NCI-H524 (cell line): ENCODE data around the gene TSR2.

Experiments
- DNase-seq, 2 experiments: peaks; one replicate each; lab custom pipeline; 2025; lab: John Stamatoyannopoulos, UW

TSR2 gene, protein sequence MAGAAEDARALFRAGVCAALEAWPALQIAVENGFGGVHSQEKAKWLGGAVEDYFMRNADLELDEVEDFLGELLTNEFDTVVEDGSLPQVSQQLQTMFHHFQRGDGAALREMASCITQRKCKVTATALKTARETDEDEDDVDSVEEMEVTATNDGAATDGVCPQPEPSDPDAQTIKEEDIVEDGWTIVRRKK

DNA sequence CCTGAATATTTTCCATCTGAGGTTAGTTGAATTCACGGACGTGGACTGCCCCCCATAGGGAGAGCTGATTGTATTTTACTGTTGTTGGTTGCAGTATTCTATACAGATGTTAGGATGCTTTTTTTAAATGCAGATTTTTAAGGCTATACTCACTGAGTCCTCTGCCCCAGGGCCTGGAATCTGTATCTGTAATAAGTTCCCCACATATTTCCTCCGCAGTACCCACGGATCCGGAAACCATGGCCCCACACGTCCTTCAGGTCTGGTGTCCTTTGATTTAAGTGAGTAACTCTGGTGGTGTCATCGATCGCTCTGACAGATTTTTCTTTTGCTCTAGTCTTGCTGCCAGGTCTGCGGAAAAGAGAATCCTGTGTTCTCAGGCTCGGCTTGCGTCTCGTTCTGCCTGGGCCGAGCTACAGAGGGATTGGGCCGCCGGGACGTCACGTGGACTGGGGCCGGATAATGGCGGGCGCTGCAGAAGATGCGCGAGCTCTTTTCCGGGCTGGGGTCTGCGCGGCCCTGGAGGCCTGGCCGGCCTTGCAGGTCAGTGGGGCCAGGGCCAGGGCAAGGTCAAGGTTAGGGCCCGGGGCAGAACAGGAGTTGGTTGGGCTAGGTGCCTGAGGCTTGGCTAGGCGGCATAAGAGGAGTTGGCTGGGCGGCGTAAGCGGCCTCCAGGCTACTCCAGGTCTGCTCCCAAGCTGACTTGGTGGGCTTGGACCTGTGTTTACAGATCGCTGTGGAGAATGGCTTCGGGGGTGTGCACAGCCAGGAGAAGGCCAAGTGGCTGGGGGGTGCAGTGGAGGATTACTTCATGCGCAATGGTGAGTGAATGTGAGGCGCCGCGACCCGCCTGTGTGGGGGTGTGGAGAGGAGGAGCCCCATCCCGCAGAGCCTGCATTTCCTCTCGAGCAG is at the start of gene TSR2:
Gene TSR2 (plus strand): TSS at position 445 of the 912 bp plus-strand sequence. CDS start 18 bp downstream, at position 463.
- DNase-seq, result peak; percentile 84 to 93

DNA sequence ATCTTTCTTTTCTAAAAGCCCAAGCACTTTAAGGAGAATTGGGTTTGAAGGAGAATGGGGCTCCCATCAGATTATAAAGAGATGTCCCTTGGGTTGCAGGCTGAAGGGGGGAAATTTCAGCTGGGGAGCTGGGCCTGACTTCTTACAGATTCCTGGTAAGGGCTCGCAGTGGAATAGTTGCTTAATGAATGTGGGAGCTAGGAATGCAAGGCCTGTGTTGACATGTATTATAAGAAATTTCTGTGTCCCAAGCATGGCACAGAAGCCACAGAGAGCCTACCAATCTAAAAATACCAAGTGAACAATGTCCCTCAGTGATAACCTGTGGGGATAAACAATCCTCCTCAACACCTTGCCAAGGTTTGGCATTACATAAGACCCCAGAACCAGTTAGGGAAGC is 43.1 kb upstream of the TSR2 start:
- DNase-seq, result no peak

DNA sequence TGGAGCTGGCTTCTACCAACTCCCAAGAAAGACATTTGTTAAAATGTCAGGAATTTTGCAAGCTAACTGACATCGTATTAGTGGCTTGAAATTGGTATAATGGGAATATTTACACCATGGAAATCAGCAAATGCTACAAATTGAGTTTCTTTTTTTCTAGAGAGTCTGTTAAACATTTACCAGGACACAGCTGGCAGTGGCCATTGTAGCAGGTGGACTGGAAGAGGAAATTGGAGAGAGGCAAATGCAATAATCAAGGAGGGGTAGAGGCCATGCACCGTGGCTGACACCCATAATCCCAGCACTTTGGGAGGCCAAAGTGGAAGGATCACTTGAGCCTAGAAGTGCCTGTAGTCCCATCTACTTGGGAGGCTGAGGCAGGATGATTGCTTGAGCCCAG is 32.9 kb upstream of the TSR2 start:
- no peak for DNase-seq

DNA sequence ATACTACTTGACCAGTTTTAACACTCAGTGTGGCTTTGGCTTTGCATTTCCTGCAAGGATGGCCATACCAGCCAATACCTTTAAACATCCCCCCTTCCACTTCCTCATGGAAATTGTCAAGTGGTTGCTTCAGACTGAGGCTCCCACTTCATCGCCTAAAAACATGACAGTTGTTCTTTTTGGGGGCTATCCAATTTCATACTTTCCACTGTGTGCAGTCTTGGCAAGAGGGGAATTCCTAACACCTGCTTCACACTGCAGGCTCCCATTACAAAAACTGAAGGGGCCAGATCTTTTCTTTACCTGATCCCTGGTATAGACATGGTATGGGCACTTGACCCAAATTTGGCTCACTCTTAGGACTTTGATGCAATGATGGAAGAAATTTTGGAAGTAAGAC is 28.5 kb upstream of the TSR2 start:
- DNase-seq, result peak in 1 of 2 experiments; percentile 77

DNA sequence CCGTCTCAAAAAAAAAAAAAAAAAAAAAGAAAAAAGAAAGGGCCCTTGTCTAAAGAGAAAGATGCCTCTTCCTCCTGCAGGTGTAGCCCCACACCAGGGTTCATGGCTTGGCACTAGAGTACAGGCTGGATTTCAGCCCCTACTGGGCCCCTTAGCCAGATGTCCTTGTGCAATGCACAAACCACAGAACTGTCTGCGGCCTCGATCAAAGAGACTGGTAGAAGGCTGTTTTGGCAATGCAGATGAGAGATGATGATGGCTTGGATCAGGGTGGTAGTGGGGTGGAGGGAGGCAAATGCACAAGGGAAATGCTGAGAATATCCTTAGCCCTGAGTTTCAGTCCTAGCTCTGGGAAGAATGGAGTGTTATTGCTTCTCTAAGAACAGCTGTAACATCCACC is 26.5 kb upstream of the TSR2 start:
- no peak for DNase-seq

DNA sequence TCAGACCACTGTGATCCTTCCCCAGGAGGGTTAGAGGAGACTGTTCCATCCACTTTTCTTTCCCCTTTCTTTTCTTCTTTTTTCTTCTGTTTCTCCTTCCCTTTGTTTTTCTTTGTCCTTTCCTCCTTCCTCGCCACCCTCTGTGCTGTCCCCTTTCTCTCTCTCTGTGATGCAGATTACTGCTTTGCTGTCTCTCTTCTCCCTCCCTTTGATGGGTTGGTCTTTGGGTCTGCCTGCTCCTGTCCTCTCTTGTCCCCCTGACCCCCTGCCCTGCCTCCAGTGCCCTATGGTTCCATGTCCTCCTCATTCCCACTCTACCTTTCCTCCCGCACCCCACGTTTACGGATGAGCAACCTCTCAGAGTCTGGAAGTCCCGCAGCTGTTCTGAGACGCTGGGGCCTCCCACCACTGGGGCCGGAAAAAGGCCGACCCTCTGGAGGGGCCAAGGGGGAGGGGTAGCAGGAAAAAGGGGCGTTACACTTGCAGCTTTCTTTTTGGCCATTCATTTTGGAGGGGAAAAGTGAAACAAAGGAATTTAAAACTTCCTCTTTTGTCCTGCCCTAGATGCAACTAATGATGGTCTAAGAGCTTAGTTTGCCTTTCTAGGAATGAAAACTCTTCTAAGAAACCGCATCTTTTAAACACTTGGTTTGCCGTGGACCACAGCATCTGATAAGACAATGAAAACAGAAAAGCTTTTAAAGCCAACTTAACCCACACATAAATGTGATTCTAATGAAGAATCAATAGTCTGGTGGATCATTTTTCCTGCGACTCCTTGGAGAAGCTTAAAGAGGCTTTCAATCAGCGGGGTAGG is 24.5 kb upstream of the TSR2 start:
- no peak for DNase-seq

DNA sequence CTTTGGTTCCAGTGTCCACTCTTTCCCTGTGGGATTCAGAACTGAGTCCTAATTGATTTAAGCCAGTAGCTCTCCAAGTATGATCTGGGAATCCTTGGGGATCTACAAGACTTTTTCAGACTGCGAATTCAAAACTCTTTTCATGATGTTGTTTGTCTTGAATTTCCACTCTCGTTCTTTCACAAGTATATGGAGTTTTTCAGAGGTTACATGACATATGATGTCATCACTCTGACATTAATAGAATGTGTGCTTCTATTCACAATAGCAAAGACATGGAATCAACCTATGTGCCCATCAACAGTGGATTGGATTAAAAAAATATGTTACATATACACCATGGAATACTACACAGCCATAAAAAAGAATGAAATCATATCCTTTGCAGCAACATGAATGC is 23.2 kb upstream of the TSR2 start:
- DNase-seq, result no peak

DNA sequence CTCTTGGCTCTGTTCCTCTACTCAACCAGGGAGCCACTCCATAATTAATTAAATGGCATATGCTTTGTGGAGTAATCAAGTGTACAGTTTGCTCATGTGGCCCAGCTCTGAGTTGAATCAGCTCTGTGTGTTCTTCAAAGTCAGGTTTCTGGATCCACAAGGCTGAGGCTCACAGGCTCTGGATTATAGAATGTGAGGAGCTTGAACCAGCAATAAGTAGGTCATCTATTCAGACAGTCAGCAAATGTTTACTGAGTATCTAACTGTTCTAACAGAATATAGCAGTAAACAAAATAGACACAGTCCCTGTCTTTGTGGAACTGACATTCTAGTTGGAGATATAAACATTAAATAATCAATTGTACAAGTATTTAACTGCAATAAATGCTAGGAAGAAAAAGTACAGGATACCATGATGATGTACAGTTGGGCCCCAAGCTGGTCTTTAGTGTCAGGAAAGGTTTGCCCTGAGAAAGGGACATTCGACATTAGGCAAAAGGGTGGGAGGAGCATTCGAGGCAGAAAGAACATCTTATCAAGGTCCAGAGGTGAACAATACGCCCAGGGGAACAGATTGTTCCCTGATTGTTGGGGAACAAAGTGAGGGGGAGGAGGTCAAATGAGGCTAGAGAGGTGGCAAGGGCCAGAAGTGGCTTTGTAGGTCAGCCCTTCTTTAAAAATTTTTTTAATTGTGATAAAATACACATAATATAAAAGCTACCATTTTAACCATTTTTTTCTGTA is 20.5 kb upstream of the TSR2 start:
- peak in 1 of 2 experiments; percentile 67 for DNase-seq

DNA sequence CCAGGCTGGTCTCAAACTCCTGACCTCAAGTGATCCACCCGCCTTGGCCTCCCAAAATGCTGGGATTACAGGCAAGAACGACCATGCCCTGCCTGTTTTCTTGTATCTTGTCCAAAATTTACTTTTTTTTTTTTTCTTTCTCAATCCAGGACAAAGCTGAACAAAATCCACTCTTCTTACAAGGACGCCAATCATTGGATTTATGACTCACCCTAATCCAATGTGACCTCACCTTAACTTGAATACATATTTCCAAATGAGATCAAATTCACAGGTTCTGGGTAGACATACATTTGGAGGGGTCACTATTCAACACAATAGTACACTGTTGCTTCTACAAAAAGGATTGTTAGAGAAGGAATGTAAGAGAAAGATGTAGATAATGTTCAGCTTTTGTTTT is 18.0 kb upstream of the TSR2 start:
- DNase-seq, result no peak

DNA sequence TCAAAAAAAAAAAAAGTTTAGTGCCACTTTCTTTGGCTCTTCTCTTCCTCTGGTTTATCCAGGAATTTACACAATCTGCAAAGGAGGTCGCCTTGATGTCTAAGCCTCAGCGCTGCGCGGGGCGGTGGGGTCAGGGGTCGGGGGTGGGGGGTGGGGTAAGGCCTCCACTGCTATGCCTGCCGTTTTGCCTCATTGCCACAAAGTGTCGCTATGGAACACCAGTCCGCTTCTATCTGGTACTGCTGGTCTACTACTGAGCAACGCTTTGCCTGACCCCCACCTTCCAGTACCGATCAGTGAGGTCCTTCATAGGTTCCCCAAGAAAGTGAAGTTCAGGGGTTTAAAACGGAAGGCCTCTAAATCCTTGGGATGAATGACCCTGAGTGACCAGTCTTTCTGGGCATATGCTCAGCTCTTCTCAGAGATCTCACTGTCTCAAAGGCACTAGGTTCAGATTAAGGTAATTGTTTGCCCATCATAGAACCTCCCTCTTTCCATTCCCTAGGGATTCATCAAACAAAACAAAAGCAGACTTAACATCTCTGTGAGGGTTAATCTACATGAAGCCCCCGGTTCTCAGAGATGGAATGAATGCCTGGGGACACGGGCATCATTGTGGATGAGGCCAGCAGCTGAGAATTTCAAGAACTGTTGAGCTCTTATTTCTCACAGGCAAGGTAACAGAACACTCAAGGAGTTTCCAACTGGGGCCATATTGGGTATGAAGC is 16.9 kb upstream of the TSR2 start:
- DNase-seq, result no peak

DNA sequence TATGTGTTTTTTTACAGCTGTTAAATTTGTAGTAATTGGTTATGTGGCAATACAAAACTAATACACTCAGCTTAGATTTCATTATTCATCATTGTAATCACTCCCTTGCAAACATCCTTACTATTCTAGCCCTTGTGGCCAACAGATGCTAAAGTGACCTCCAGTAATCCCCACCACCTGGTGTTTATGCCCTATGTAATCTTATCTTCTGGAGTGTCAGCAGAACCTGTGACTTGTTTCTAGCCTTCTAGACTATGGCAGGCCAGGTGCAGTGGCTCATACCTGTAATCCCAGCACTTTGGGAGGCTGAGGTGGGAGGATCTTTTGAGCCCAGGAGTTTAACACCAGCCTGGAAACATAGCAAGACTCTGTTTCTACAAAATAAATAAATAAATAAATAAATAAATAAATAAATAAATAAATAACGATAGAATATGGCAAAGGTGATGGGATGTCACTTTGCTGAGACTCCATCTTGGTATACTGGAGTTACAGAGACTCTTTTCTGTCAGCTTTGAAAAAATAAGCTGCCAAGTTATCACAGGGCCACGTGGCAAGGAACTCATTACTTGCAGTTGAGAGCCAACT is 12.3 kb upstream of the TSR2 start:
- peak; percentile 87 to 95 for DNase-seq

DNA sequence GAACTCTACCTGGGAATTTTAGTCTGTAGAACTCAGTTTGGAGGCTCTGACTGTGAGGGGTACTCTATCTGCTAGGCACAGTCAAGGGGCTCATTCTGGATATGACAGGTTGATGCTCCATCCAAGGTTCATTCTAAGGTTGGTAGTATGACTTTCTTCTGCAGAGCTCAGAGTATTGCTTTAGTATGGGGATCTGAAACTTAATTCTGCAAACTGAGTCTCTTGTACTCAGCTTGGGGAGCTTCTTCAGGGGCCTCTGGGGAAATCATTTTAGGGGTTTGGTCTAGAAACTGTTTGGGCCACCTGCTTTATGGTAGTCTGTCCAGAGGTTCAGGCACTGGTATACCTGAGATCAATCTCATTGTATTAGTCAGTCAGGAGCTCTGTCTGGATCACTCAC is 9.7 kb upstream of the TSR2 start:
- no peak for DNase-seq

DNA sequence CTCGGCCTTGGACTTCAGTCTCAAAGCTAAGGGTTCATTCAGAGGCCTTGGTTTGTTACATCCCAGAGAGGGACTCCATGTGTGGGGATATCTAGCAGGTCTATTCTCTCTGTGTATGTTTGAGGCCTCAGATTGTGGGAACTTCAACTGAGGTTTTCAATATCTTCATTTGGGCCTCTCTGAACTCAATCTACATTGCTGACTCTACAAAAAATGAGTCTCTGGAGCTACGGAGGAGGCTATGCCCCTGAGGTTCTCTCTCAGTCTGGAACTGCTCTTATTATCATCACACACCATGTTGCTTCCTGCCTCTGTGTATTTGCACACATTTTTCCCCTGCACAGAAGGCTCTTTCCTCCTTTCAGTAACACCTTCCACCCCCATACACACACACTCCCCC is 5.1 kb upstream of the TSR2 start:
- no peak for DNase-seq

DNA sequence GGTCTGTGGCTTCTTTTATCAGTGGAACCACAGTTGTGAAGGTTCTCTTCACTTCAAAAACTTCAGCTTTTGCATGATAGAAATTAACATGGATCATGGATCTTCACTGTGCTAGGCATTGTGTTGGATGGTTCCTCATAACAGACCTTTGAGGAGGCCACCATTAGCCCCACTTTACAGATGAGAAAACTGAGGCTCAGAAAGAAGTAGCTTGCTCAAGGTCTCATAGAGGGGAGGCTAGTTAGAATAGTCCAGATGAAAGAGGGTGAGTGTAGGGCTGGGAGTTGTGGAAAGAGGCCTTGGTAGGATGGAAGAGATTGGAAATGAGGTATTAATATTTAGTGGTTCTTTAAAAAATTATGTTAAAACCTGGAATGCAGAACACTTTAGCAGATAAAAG is 2.6 kb downstream of the TSR2 start:
- DNase-seq, result no peak

DNA sequence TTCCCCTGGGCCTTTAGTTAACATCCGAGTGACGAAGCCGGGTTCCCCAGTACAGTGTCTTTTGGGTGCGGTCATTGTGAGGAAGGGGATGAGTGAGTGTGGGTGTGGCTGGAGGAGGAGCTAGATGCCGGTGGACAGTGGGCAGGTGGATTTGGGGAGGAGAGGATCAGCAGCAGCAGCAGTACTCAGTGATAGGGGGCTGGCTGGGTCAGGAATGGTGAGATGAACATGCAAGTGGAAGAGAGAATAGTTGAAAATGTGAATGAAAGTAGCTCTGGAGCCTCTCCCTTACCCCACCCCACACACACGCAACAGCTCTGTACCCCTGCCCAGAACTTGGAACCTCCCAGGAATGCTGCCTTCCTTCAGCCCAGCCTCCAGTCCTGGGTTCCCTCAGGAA is 4.5 kb downstream of the TSR2 start:
- no peak for DNase-seq

DNA sequence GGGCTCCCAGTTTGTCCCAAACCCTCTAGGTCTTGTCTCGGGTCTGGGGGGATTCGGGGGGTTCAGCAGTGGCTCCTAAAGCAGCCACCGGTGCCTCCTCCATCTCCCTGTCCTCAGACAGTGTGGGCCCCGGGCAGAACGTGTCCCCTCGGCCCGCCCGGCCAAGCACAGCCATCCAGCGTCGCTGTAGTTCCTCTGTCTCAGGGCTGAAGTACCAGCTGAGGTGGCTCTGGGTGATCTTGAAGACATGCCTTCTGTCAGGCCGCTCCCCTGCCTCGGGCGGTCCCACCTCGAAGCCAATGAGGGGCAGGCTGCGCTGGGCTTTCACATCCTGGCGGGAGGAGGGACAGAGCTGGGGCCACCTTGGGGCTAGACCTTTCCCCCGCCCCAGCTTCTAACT is 5.9 kb downstream of the TSR2 start:
- no peak for DNase-seq

DNA sequence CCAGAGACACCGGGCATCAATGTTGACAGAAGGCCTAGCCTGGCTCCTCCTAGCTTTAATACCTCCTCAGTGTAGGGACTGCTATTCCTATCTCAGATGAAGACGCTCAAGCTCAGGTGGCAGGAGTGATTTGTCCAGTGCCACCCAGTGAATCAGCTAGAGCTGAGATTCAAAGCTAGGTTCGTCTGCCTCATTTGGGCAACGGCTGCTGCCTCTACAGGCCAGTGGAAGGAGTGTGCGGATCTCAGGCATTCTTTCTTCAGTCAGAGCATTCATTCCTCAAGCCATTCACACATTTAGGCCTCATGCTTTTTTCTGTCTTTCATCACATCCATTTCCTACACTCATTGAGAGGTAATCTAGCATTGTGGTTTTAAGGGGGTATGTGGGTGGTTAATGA is 7.3 kb downstream of the TSR2 start:
- DNase-seq, result peak in 1 of 2 experiments; percentile 17

DNA sequence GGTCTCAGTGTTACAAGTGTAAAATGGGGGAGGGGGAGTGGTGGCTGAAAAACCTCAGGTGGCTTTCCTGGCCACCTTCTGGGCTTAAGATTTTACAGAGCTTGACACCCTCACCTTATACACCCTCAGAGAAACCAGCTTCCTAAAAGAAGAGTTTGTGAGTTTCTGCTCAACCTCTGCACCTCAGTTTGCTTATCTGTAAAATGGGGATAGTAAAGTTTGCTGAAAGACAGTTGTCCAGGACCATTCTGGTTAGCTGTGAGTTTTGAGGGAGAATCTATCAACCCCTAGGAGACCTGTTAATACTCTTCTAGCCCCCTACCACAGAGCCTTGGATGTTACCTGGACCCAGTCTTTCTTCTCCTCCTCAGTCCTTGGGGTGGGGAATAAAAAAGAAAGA is 9.7 kb downstream of the TSR2 start:
- DNase-seq, result no peak

DNA sequence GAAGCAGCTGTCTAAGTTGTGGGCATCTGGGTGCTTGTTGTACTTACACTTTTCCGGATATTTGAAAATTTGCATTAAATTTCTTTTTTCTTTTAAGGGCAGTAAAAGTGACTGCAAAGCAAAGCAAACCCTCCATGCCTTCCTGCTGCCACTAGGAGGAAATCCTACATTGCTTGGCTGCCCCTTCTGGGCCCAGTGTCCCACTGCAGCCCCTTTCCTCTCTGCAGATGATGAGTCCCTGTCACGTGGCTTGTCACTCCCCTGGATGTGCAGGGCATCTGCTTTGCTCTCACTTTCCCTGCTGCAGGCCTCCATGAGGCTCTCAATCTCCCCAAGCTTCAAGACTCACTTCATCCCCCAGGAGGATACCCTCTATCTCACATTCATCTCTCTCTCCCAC is 12.7 kb downstream of the TSR2 start:
- peak; percentile 63 to 88 for DNase-seq

DNA sequence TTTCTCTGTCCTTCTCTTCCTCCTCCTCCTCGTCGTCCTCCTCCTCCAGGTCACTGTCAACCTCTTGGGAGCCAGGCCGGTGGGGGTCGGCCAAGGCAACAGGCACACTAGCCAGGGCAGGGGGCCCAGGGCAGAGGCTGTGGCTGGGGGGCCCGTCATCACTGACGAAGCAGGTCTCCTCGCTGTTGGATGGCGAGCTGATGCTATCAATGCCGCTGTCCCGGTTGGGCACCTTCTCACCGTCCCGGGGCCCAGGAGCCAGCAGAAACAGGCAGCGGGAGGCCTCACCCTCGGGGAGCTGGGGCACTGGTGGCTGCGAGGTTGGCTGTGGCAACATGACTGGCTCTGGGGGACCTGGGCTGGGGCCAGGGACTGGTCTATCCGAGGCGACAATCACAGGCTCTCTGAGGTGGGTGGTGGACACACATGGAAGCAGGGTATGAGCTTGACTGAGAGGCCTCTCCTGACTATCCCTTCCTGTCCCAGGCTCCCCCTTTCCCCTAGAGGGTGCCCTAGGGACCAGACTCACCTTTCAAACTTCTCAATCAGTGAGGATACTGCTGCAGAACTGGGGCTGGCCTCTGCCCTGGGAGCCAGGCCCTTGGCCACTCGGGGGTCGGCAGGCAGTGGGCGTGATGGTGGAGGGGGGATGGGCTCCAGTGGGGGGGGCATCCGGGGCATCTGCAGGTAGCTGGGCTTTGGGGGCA is 30.0 kb downstream of the TSR2 start:
- DNase-seq, result no peak
